GM23248 (cell line): ENCODE measurements around the gene TMEM131. TPM values are rescaled to one million over a fixed set of nuclear protein-coding genes. Genes with fewer than 3 reads are reported as not detected.
"Not testable (repeated sequence)": the region's sequence is repeated elsewhere in the genome, so short reads cannot be mapped to it uniquely, and the experiment has no call there.

Source experiments
- DNase-seq: peaks from one replicate; pipeline ENCODE4 v3.0.0-alpha.2; 2015
- H2AFZ ChIP-seq: fragments of 200-600 bp; sonication (generic); 2 replicates; pipeline ENCODE4 v1.6.1; 2016; ENCODE audit warnings: antibody characterized with exemption
- H3F3A ChIP-seq: fragments of 200-600 bp; sonication (generic); 2 replicates; pipeline ENCODE4 v1.6.1; 2016; ENCODE audit warnings: mild to moderate bottlenecking, antibody characterized with exemption, mixed run types; ENCODE audit not compliant: insufficient read depth
- H3K27ac ChIP-seq: fragments of 200-600 bp; sonication (generic); 2 replicates; pipeline ENCODE4 v1.5.1; 2016; ENCODE audit warnings: mild to moderate bottlenecking
- H3K27me3 ChIP-seq: fragments of 200-600 bp; sonication (generic); replicated peaks from 2 replicates; pipeline ENCODE4 v1.6.1; 2016; ENCODE audit warnings: mild to moderate bottlenecking; ENCODE audit not compliant: insufficient read depth
- H3K36me3 ChIP-seq: fragments of 200-600 bp; sonication (generic); 2 replicates; pipeline ENCODE4 v1.6.1; 2016; ENCODE audit warnings: low read depth, mild to moderate bottlenecking
- H3K4me1 ChIP-seq: fragments of 200-600 bp; sonication (generic); 2 replicates; pipeline ENCODE4 v1.6.1; 2016; ENCODE audit warnings: mild to moderate bottlenecking; ENCODE audit not compliant: insufficient read depth
- H3K4me2 ChIP-seq: fragments of 200-600 bp; sonication (generic); one replicate; pipeline ENCODE4 v1.6.1; 2016; ENCODE audit warnings: mild to moderate bottlenecking; ENCODE audit not compliant: unreplicated experiment
- H3K4me3 ChIP-seq: fragments of 200-600 bp; sonication (generic); 2 replicates; pipeline ENCODE4 v1.5.1; 2016; ENCODE audit warnings: mild to moderate bottlenecking
- H3K79me2 ChIP-seq: fragments of 200-600 bp; sonication (generic); 2 replicates; pipeline ENCODE4 v1.6.1; 2016; ENCODE audit warnings: mild to moderate bottlenecking; ENCODE audit not compliant: insufficient read depth
- H3K9ac ChIP-seq: fragments of 200-600 bp; sonication (generic); 2 replicates; pipeline ENCODE4 v1.6.1; 2016; ENCODE audit warnings: mild to moderate bottlenecking
- H3K9me2 ChIP-seq: fragments of 200-600 bp; sonication (generic); 2 replicates; pipeline ENCODE4 v1.6.1; 2016; ENCODE audit warnings: mixed run types, mild to moderate bottlenecking, moderate library complexity; ENCODE audit not compliant: insufficient read depth
- H3K9me3 ChIP-seq: fragments of 200-600 bp; sonication (generic); one replicate; pipeline ENCODE4 v1.6.1; 2017; ENCODE audit warnings: low read depth
- H4K20me1 ChIP-seq: fragments of 200-600 bp; sonication (generic); 2 replicates; pipeline ENCODE4 v1.6.0; 2016; ENCODE audit not compliant: insufficient read depth
- EZH2 ChIP-seq: fragments of 200-600 bp; sonication (generic); IDR thresholded peaks from 2 replicates; pipeline ENCODE4 v1.6.1; 2018; ENCODE audit warnings: antibody characterized with exemption, mild to moderate bottlenecking; ENCODE audit not compliant: insufficient read depth, poor library complexity, severe bottlenecking
- EZH2phosphoT487 ChIP-seq: fragments of 200-600 bp; sonication (generic); IDR thresholded peaks from 2 replicates; pipeline ENCODE4 v1.6.1; 2018; ENCODE audit warnings: antibody characterized with exemption, moderate library complexity, mild to moderate bottlenecking, low read depth; ENCODE audit not compliant: insufficient read depth
- WGBS, 2 experiments: methylation state at CpG; one replicate each; pipeline ENCODE4 v1.1.6; 2015 to 2017; ENCODE audit warnings: low lambda C conversion rate in 2 of 2, low coverage in 1 of 2; ENCODE audit errors: missing lambda C conversion rate in 2 of 2; 5-methylcytosine and 5-hydroxymethylcytosine counted together
- in situ Hi-C: fragments of 300-500 bp; cut with MboI; formaldehyde crosslinking; loops from 2 replicates; pipeline ENCODE4 v1.15.0; 2020
- polyA plus RNA-seq: library from polyadenylated mRNA; unstranded; fragments of >200 nt; fragmentation: Nextera tagmentation; extraction: Ambion mirVana; gene quantifications from 2 replicates; pipeline ENCODE4 v1.2.1, GENCODE V29; 2016
- total RNA-seq: library from RNA; depleted of rRNA; stranded (reverse); fragments of >200 nt; shearing (Covaris generic); gene quantifications from 2 replicates; pipeline ENCODE4 v1.2.3, GENCODE V29; 2014

TMEM131 gene
- total and polyA plus RNA-seq, 2 experiments from 2014 or later = 15.7 to 16.4 TPM

GRCh38 chr2:97900806-97901205, 94.9 kb downstream of the TMEM131 start:
- no peak for DNase-seq
- Histone ChIP-seq H3K36me3 (0 out of 2 replicates have a peak, but pooled peaks cover 6% of the 10 kb centered on the region), H3K9me3 (no peaks in the 10 kb centered on the region), H3K9ac (no peak overlapping the region), H3K27me3 (no peaks in the 10 kb centered on the region), H3K4me2 (no peak overlapping the region), H3K9me2 (no peaks in the 10 kb centered on the region; the same call in 1 of the 2 replicates), H3K4me1 (0 out of 2 replicates have a peak, but pooled peaks cover 4% of the 10 kb centered on the region), H3K79me2 (peaks cover 37% of the 10 kb centered on the region; the same call in 1 of the 2 replicates), H3K27ac (no peak overlapping the region), H3K4me3 (no peak overlapping the region), H4K20me1 (no peaks in the 10 kb centered on the region; the same call in 1 of the 2 replicates), H2AFZ (no peak overlapping the region), H3F3A (no peaks in the 10 kb centered on the region)
- in situ Hi-C loops = no loop called here
- 71 to 83% methylated on average over 2 of the region's 2 CpGs for WGBS, 2 experiments
- TF ChIP-seq EZH2 (no peak), EZH2phosphoT487 (no peak)

GRCh38 chr2:97893042-97893441, 102.7 kb downstream of the TMEM131 start:
- H3K4me2 ChIP-seq, H3K9me3 ChIP-seq, H2AFZ ChIP-seq, H3K27me3 ChIP-seq, H4K20me1 ChIP-seq, DNase-seq, H3K27ac ChIP-seq, H3K9me2 ChIP-seq, H3K9ac ChIP-seq, H3K36me3 ChIP-seq, H3K4me3 ChIP-seq, in situ Hi-C loops, H3K79me2 ChIP-seq, H3F3A ChIP-seq, H3K4me1 ChIP-seq: not testable (repeated sequence)
- 96 to 100% methylated on average over 4 of the region's 4 CpGs for WGBS, 2 experiments

GRCh38 chr2:97891611-97892010, 104.1 kb downstream of the TMEM131 start:
- no peak overlapping the region for H3K4me2 ChIP-seq
- no peak overlapping the region for H2AFZ ChIP-seq
- H3K4me1 ChIP-seq = no peaks in the 10 kb centered on the region
- no peak for DNase-seq
- H3K79me2 ChIP-seq = 0 out of 2 replicates have a peak, but pooled peaks cover 6% of the 10 kb centered on the region
- TF ChIP-seq EZH2phosphoT487 (no peak), EZH2 (no peak)
- no peaks in the 10 kb centered on the region for H3F3A ChIP-seq
- no peak overlapping the region for H3K9ac ChIP-seq
- no peaks in the 10 kb centered on the region for H3K9me3 ChIP-seq
- in situ Hi-C loops = no loop called here
- no peaks in the 10 kb centered on the region for H4K20me1 ChIP-seq
- no peak overlapping the region for H3K4me3 ChIP-seq
- H3K27ac ChIP-seq = no peak overlapping the region
- H3K27me3 ChIP-seq = no peaks in the 10 kb centered on the region
- H3K36me3 ChIP-seq = peaks cover 10% of the 10 kb centered on the region; the same call in 1 of the 2 replicates
- no peaks in the 10 kb centered on the region for H3K9me2 ChIP-seq

- Histone ChIP-seq H3K9me2 (no peaks in the 10 kb centered on the region), H3K9me3 (no peaks in the 10 kb centered on the region), H3F3A (no peaks in the 10 kb centered on the region), H2AFZ (no peak overlapping the region), H3K9ac (no peak overlapping the region), H3K4me1 (no peaks in the 10 kb centered on the region), H3K4me3 (no peak overlapping the region), H3K27me3 (no peaks in the 10 kb centered on the region), H3K36me3 (peaks cover 20% of the 10 kb centered on the region), H3K4me2 (no peak overlapping the region), H3K79me2 (0 out of 2 replicates have a peak, but pooled peaks cover 6% of the 10 kb centered on the region), H3K27ac (no peak overlapping the region), H4K20me1 (no peaks in the 10 kb centered on the region)
- in situ Hi-C loops = no loop called here
- DNase-seq = no peak
- TF ChIP-seq EZH2phosphoT487 = no peak
- TF ChIP-seq EZH2 = no peak
- 38 to 53% methylated on average over 2 of the region's 2 CpGs for WGBS, 2 experiments
Measured at GRCh38 chr2:97889156-97889555, 106.6 kb downstream of the TMEM131 start.

GRCh38 chr2:97885841-97886240, 109.9 kb downstream of the TMEM131 start:
- no peaks in the 10 kb centered on the region for H3K9me2 ChIP-seq
- no peak overlapping the region for H3K27ac ChIP-seq
- H3K4me2 ChIP-seq = no peak overlapping the region
- no peaks in the 10 kb centered on the region for H4K20me1 ChIP-seq
- no peak for DNase-seq
- no peaks in the 10 kb centered on the region for H3K27me3 ChIP-seq
- TF ChIP-seq EZH2phosphoT487 (no peak), EZH2 (no peak)
- H3K36me3 ChIP-seq = peaks cover 20% of the 10 kb centered on the region
- no peaks in the 10 kb centered on the region for H3K4me1 ChIP-seq
- H3F3A ChIP-seq = no peaks in the 10 kb centered on the region
- H3K9ac ChIP-seq = no peak overlapping the region
- no peak overlapping the region for H2AFZ ChIP-seq
- in situ Hi-C loops = no loop called here
- no peak overlapping the region for H3K4me3 ChIP-seq
- H3K9me3 ChIP-seq = no peaks in the 10 kb centered on the region
- H3K79me2 ChIP-seq = peaks cover 10% of the 10 kb centered on the region; the same call in 1 of the 2 replicates
